NB4 (cell line): Measurements from ENCODE around the gene ARID1B.

ENCODE experiments used
- MAX ChIP-seq: IDR thresholded peaks from 2 replicates; pipeline ENCODE4 v1.6.1; 2011; ENCODE audit warnings: low read depth, low read length
- MYC ChIP-seq: IDR thresholded peaks from 2 replicates; pipeline ENCODE4 v1.6.1; 2011; ENCODE audit warnings: low read depth, low read length
- POLR2A ChIP-seq: IDR thresholded peaks from 2 replicates; pipeline ENCODE4 v1.6.1; 2011; ENCODE audit warnings: mild to moderate bottlenecking; ENCODE audit not compliant: insufficient read length; ENCODE audit errors: extremely low read depth
- TF ChIP-seq, protein P1 (sequence below): IDR thresholded peaks from one replicate; pipeline ENCODE4 v1.5.1; 2012; ENCODE audit warnings: low read depth, low read length

DNA sequence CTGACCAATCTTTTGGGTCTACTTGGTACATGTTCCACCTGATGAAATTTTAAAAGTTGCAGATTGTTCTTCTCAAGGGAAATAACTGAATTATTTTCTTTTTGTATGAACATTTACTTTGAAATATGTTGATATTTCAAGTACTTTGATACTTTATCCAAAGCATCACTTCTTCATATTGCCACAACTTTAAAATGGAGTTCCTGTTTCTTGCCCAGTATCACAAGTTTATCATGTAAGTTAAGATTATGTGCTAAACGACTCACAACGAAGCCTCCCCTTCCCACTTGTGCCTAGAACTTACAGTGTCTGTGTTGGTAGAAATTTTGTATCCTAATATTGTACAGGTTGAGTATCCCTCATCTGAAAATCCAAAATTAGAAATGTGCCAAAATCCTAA, 108.4 kb downstream of the ARID1B start:
- TF ChIP-seq POLR2A (no peak), MAX (no peak), MYC (no peak)
- TF ChIP-seq, protein P1, sequence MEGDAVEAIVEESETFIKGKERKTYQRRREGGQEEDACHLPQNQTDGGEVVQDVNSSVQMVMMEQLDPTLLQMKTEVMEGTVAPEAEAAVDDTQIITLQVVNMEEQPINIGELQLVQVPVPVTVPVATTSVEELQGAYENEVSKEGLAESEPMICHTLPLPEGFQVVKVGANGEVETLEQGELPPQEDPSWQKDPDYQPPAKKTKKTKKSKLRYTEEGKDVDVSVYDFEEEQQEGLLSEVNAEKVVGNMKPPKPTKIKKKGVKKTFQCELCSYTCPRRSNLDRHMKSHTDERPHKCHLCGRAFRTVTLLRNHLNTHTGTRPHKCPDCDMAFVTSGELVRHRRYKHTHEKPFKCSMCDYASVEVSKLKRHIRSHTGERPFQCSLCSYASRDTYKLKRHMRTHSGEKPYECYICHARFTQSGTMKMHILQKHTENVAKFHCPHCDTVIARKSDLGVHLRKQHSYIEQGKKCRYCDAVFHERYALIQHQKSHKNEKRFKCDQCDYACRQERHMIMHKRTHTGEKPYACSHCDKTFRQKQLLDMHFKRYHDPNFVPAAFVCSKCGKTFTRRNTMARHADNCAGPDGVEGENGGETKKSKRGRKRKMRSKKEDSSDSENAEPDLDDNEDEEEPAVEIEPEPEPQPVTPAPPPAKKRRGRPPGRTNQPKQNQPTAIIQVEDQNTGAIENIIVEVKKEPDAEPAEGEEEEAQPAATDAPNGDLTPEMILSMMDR: no peak
